ENCODE measurements around the gene TNFSF13.

Gene TNFSF13

DNA sequence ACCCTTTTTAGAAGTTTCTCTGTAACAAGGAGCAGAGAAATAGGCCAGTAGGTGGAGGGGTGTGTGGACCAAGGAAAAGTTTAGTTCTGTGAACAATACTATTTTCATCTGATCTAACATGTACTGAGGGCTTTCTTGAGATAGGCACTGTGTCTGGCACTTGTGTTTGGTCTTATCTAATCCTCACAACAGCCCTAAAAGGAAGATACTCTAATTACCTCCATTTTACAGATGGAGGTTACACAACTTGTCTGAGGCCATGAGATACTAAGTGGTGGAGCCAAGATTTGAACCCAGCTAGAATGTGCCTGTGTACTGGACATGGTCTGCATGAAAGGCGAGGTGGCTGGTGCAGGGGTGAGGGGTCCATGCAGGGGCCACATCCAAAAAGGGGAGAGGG is 5.2 kb upstream of the TNFSF13 start:
- no peak for DNase-seq

DNA sequence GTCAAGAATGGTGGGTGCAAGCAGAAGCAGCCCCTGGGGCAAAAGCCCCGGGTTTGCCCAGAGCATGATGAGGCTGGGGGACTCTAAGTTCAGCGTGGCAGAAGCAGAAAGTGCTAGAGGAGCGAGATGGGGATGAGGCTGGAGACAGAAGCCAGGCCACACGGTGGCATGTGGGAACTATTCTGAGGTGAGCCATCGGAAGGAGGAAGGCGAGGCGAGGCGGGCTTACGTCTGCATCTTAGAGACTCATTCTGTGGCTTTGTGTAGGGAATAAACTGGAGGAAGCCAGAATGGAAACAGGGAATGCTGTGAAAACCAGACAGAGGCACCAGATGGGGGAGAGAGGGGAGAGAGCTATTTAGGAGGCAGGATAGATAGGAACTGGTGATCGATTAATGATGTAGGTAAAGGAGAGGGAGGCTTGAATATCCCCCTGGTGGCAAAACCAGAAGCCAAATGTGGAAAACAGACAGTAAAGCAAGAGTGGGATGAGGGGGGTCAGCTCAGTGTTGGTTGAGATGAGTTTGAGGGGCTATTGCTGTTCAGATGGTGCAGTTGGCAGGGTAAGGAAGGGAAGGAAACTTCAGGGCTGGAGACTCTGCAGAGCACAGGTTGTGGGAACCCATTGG is 3.1 kb upstream of the TNFSF13 start:
- no peak for DNase-seq

DNA sequence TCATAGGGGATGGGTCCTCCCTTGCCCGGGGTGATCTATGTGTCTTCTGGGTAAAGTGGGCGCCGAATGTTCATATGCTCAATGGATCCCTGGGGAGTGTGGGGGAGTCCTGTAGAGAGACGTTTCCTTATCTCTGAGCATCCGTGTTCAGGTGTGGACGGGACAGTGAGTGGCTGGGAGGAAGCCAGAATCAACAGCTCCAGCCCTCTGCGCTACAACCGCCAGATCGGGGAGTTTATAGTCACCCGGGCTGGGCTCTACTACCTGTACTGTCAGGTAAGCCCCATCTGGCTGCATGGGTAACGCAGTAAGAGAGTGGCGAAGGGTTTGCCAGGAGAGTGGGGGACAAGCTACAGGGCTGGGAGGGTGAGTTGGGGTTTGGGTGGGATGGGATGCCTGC is 1.9 kb upstream of the TNFSF13 start:
- DNase-seq = no peak

DNA sequence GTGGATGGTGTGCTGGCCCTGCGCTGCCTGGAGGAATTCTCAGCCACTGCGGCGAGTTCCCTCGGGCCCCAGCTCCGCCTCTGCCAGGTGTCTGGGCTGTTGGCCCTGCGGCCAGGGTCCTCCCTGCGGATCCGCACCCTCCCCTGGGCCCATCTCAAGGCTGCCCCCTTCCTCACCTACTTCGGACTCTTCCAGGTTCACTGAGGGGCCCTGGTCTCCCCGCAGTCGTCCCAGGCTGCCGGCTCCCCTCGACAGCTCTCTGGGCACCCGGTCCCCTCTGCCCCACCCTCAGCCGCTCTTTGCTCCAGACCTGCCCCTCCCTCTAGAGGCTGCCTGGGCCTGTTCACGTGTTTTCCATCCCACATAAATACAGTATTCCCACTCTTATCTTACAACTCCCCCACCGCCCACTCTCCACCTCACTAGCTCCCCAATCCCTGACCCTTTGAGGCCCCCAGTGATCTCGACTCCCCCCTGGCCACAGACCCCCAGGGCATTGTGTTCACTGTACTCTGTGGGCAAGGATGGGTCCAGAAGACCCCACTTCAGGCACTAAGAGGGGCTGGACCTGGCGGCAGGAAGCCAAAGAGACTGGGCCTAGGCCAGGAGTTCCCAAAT is 1.3 kb upstream of the TNFSF13 start:
- no peak for DNase-seq

DNA sequence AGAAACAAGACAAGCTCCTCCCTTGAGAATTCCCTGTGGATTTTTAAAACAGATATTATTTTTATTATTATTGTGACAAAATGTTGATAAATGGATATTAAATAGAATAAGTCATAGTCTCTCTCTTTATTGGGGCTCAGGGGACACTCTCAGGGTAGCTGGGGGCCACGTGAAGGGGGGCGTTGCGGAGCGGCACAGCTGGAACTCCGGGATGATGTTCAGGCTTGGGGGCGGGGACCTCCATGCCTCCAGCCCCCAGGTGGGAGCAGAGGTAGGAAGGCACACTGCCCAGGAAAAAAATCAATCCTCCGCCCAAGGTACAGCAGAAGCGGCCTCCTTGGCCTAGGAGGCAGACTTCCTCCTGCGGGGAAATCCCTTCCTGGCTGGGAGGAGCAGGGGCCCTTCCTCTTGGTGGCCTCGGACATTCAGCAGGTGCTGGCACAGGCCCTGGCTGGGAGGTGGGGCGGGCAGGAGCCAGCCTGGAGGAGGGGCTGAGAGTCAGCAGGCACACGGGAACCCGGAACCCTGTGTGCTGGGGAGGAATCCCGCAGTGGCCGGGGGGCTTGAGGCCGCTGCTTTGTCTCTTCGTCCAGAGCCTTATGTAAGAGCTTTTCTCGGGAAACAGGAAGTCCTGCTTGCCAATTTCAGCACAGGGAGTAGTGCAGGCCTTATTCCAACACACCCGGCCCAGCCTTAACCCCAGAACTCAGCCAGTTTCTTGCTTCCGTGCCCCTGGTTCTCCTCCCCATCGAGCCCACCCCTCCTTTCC is 591 bp upstream of the TNFSF13 start:
- peak; percentile 80 for DNase-seq

DNA sequence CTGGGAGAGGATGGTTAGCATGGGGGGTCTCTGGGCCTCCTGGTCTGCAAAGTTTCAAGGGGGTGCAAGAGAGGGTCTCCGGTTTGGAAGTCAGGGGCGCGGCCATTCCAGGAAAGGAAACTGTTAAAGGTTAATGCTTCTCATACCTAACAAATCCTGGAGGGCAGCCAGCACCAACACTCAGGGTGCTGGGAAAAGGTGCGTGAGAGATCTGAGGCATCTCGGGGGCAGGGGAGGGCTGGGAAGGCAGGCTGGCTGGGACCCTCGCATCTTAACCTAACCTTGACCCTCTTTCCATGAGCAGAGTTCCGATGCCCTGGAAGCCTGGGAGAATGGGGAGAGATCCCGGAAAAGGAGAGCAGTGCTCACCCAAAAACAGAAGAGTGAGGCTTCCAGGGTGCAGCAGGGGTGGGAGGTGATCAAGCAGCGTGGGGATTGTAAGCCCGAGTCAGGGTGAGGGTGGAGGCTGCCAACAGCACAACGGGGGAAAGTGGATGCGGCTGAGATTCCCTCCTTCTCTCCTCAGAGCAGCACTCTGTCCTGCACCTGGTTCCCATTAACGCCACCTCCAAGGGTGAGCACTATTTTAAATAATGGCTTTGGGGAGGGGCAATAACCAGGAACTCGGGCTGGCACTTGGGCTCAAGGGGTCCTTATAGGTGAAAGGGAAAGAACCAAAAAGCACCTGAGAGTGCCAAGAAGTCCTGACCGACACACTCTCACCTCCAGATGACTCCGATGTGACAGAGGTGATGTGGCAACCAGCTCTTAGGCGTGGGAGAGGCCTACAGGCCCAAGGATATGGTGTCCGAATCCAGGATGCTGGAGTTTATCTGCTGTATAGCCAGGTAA is 996 bp downstream of the TNFSF13 start:
- DNase-seq = no peak

DNA sequence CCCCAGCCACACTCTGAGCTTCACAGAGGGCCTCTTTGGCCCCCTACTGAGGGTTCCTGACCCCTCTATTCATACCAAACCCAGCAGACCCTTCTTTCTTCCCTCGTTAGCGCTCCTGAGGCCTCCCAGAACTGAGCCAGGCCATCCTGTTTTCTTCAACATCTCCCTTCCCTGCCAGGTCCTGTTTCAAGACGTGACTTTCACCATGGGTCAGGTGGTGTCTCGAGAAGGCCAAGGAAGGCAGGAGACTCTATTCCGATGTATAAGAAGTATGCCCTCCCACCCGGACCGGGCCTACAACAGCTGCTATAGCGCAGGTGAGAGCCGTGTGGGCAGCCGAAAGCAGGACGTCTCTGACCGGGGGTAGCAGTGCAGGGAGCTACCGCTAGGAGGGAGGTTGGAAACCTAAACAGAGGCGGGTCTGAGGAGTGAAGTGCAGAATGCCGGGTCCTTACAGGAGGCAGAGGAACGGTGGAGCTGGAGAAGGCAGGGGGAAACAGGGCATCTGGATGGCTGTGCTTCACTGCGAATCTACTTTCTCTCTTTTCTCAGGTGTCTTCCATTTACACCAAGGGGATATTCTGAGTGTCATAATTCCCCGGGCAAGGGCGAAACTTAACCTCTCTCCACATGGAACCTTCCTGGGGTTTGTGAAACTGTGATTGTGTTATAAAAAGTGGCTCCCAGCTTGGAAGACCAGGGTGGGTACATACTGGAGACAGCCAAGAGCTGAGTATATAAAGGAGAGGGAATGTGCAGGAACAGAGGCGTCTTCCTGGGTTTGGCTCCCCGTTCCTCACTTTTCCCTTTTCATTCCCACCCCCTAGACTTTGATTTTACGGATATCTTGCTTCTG is 1.9 kb downstream of the TNFSF13 start:
- peak; percentile 63 for DNase-seq

DNA sequence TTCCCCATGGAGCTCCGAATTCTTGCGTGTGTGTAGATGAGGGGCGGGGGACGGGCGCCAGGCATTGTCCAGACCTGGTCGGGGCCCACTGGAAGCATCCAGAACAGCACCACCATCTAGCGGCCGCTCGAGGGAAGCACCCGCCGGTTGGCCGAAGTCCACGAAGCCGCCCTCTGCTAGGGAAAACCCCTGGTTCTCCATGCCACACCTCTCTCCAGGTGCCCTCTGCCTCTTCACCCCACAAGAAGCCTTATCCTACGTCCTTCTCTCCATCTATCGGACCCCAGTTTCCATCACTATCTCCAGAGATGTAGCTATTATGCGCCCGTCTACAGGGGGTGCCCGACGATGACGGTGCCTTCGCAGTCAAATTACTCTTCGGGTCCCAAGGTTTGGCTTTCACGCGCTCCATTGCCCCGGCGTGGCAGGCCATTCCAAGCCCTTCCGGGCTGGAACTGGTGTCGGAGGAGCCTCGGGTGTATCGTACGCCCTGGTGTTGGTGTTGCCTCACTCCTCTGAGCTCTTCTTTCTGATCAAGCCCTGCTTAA is 2.6 kb downstream of the TNFSF13 start:
- peak; percentile 82 for DNase-seq

DNA sequence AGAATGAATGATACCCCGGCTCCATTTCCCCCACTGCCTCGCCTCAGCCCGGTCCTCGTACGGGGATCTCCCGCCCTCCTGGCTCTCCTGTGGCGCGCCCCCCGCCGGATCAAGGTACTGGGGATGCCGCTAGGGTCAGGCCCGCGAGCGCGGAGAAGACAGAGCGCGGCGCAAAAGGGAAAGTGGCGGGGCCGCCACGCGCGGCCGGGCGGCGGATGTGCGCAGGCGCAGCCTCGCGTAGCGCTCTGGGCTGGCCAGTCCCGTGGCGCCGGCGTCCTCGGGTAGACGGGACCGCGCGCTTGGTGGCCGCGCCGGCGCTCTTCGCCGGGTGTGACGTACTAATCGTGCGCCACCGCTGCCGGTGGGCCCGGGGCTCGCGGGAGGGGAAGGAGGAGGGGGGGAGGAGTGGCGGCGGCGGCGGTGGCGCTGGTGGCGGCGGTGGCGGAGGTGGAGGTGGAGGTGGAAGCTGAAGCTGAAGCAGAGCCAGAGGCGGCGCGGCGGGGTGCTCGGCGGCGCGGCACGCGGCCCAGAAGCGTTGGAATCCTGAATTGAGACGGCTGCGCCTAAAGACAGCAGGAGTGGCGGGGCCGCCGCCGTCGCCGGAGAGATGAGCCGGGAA is 3.1 kb downstream of the TNFSF13 start, which contains the start of gene SENP3:
TSS of gene SENP3 (plus strand) at position 331 of the 619 bp plus-strand sequence. CDS start 1,158 bp downstream, outside the sequence.
- peak; percentile 93 for DNase-seq

DNA sequence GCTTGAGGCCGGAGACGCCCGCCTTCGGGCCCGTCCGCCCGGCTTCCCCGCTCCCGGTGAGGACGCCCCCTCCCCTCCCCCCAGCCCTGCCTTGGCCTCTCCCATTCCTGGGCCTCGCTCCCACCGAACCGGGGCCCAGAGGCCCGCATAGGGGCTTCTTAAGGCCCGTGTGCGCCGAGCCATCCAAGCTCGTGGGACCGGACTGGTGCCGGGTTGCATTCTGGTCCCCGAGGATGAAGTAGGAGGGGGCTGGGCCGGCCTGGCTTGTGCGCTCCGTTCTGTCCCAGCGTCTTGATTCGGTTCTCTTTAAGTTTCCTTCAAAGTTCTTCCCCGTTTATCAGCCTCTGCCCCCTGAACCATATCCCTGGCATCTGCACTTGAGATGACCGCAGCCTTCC is 3.7 kb downstream of the TNFSF13 start:
- no peak for DNase-seq

DNA sequence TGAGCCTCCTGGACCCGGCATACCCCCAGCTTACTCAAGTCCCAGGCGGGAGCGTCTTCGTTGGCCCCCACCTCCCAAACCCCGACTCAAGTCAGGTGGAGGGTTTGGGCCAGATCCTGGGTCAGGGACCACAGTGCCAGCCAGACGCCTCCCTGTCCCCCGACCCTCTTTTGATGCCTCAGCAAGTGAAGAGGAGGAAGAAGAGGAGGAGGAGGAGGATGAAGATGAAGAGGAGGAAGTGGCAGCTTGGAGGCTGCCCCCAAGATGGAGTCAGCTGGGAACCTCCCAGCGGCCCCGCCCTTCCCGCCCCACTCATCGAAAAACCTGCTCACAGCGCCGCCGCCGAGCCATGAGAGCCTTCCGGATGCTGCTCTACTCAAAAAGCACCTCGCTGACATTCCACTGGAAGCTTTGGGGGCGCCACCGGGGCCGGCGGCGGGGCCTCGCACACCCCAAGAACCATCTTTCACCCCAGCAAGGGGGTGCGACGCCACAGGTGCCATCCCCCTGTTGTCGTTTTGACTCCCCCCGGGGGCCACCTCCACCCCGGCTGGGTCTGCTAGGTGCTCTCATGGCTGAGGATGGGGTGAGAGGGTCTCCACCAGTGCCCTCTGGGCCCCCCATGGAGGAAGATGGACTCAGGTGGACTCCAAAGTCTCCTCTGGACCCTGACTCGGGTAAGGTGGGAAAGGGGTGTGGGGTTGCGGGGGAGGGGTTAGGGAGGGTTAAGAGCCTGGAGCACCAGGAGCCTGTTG is 4.7 kb downstream of the TNFSF13 start:
- no peak for DNase-seq

DNA sequence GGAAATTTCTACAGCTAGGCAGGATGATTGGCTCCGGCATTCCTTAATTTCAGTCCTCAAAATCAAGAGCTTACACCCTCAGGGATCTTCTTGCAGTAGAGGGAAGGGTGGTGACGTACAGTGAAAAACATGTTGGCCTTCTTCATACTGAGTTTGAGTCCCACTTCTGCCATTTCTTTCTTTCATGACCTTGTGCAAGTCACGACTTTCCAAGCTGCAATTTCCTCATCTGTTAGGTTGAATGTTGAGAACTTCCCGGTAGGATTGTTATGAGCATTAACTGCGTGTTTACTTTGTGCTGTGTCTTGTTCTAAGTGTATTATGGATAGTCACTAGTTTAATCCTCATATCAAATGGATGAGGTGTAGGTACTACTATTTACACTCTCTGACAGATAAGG is 11.0 kb downstream of the TNFSF13 start:
- DNase-seq = peak; percentile 71

DNA sequence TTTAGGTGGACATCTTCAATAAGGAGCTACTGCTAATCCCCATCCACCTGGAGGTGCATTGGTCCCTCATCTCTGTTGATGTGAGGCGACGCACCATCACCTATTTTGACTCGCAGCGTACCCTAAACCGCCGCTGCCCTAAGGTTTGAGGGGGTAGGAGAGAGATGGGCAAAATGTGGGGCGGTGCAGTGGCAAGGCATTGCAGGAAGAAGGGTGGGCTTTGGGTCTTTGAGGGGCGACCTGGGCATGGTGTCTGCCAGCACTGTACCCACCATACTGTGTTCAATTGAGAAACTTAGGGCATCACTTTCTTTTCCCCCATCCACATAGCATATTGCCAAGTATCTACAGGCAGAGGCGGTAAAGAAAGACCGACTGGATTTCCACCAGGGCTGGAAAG is 11.8 kb downstream of the TNFSF13 start:
- DNase-seq = no peak

DNA sequence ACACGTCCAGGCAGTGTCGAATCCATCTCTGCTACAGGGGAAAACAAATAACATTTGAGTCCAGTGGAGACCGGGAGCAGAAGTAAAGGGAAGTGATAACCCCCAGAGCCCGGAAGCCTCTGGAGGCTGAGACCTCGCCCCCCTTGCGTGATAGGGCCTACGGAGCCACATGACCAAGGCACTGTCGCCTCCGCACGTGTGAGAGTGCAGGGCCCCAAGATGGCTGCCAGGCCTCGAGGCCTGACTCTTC is 13.7 kb downstream of the TNFSF13 start:
- DNase-seq = no peak

DNA sequence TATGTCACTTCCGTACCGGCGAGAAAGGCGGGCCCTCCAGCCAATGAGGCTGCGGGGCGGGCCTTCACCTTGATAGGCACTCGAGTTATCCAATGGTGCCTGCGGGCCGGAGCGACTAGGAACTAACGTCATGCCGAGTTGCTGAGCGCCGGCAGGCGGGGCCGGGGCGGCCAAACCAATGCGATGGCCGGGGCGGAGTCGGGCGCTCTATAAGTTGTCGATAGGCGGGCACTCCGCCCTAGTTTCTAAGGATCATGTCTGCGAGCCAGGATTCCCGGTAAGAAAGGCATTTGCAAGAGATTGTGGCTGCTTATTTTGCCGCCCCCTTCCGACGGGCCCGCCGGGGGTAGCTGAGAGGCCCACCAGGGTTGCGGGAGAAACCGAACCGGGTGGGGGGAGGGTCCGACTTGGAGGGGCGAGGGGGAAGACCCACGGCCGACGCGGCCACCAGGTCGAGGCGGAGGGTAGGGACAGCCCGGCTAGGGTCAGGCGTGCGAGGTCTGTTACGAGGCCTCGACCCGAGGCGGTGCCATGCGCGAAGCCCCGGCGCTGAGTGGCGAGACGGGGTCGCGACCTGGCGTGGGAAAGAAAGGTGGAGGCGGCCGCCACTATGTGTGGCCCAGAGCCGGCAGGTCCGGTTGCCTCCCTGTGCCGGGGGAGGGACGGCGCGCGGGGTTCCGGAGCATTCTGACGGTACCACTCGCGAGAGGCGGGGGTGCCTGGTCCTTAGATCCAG is 14.2 kb downstream of the TNFSF13 start:
- peak; percentile 100 for DNase-seq

DNA sequence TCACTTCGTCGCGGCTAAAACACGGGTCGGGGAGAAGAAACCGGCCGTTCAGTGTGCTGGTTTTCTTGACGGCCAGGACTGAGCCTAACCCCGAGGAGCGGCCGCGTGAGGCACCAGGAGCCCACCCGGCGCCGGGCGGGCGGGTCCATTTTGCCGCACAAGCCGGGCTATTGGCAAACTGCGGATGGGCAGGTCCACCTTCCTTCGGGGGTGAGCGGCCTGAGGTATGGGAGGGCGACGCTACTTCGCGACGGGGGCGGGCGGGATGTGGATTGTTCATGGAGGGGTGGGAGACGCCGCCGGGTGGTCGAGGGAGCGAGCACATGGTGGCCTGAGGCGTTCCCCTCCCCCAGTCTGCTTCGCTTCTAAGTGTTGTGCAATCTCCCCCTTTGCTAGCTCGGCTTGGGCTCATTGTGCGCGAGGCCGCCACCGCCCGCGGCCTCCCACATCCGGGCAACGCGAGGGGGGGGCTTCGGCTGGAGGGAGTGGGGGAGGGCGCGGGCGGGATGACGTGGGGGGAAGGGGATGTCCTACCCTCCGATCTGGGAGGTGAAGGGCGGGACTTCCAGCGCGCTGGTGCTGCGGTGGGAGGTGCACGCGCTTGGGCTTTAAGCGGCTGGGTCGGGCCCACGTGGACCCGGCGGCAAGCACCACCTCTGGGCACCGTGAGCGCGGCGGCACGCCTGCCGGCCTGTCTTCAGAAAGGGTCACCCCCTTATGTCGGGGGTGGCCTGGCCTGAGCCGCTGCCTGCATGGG is 15.0 kb downstream of the TNFSF13 start:
- DNase-seq = peak; percentile 94

DNA sequence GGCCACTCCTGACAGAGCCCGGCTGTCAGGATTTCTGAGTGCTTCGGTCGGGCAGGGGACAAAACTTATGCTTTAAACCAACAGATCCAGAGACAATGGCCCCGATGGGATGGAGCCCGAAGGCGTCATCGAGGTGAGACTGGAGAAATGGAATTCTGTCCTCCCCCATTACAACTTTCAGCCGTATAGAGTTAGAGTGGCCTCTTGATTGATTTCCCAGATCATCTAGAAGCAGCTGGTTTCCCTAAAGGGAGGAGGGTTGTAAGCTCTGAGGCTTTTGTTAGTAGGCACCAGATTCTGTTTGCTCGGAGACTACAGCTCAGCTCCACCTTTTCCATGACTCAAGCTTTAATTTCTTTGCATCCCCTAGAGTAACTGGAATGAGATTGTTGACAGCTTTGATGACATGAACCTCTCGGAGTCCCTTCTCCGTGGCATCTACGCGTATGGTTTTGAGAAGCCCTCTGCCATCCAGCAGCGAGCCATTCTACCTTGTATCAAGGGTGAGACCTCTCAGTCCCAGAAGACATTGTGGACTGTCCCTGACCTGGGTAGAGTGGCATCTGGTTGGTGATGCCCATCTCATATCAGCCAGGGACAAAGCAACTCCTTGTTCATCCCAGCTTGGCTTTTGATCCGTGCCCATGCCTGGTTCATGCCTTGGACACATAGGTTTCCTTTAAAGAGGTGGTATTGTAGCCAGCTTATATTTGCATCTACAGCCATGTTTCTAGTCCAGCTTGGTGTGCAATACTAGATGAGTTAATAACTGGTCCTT is 15.8 kb downstream of the TNFSF13 start:
- peak; percentile 36 for DNase-seq

DNA sequence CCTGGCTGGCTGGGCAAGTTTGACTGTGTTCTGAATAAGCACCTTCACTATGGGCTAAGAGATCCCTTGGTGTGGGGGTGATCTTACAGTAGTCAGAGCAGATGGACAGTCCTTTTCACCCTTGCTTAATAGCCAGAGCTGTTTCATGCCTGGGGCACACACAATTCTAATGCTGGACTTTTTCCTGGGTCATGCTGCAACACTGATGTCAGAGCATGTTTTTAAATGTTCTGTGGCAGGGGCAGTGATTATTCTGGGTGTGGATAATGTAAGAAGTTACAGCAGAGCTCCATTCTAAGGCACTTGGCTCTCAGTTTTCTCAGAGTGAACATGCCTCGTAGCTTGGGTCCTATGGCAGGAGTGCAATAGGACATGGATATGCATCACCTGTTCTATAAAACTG is 16.9 kb downstream of the TNFSF13 start:
- DNase-seq = peak; percentile 22

DNA sequence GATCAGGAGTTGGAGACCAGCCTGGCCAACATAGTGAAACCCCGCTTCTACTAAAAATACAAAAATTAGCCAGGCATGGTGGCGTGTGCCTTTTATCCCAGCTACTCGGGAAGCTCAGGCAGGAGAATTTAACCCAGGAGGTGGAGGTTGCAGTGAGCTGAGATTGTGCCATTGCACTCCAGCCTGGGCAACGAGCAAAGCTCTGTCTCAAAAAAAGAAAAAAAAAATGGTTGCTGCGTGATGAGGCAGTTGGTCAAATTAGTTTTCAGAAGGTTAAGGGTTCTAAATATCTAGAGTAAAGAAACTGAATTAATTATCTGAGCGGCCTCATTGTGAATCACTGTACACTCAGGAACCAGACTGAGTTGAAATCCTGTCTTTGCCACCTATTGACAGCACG is 17.4 kb downstream of the TNFSF13 start:
- no peak for DNase-seq
